ENCODE results near the gene SMPD1. TPM values are rescaled to one million over a fixed set of nuclear protein-coding genes. Genes with fewer than 3 reads are reported as not detected.

Gene SMPD1
- total RNA-seq, 2 donors from 2014 or later = 35.4 to 51.6 TPM

- DNase-seq (ENCODE audit: low spot score) = no peak
- intact Hi-C loops (cut with DNase I) = no loop called here
These were observed 50.7 kb downstream of the SMPD1 start, which contains the start of gene HPX for GRCh38 chr11:6440906-6441358. Gene HPX (minus strand): TSS chr11:6440987. CDS start chr11:6440963, 24 bp downstream.

- intact Hi-C loops (cut with DNase I) = loop anchor here in 1 of 2 donors (2.0 kb wide), 1 partner anchor 64 kb away; no protein-coding TSS in a partner anchor
- DNase-seq (ENCODE audit: low spot score) = no peak
These were observed 52.2 kb downstream of the SMPD1 start for GRCh38 chr11:6442441-6442840.

DNA sequence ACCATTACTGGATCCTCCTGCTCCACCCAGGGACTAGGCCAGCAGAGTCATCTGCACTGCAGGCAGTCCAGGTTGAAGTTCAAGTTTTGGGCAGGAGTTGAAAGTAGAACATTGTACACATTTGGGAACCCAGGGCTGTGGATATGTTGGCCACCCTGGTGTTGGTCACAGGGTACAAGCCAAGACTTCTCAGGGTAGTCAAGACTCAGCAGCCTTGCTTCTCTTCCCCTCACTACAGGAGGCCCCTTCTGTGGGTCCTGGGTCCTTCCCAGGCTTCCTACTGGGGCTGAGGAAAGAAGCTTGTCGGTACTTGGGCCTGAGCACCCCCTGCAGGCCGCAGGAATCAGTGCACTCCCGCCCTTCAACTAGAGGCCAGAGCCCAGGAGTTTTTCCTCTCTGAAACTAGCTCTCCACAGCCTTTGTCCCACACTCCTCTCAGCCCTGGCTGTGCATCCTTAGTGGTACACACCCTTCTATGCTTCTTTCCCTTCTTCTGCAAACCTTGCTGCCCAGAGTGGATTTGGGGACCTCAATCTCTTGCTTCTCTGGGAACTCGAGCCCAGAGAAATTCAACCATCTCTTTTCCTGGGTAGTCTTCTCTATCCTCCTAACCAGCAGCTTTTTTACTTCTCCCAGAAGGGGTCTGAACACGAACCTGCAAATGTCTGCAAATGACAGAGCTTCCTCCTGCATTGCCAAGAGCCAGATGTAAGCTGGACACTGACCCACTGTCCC, 53.2 kb downstream of the SMPD1 start:
- DNase-seq (ENCODE audit: low spot score) = no peak
- intact Hi-C loops (cut with DNase I) = loop anchor here in 1 of 2 donors (2.0 kb wide), 1 partner anchor 65 kb away; no protein-coding TSS in a partner anchor

Other genes starting within 250 kb of the SMPD1 start
- gene OR52B2, start 220.1 kb upstream of the SMPD1 start, total RNA-seq = not detected
- gene OR52W1, start 191.2 kb upstream of the SMPD1 start, total RNA-seq = not detected
- gene C11orf42, start 184.9 kb upstream of the SMPD1 start, total RNA-seq = not detected
- 10 to 100 TPM; 20.5 to 20.6 TPM for gene FHIP1B, start 155.8 kb upstream of the SMPD1 start, total RNA-seq
- not detected for gene CNGA4, start 151.4 kb upstream of the SMPD1 start, total RNA-seq
- not detected for gene CCKBR, start 130.6 kb upstream of the SMPD1 start, total RNA-seq
- gene CAVIN3, start 70.0 kb upstream of the SMPD1 start, total RNA-seq = 100 to 1,000 TPM; 156 to 166 TPM
- gene APBB1, start 28.6 kb downstream of the SMPD1 start, total RNA-seq = 10 to 100 TPM; 43.6 to 65.3 TPM
- 1 to 10 TPM; 1.2 to 1.7 TPM for gene HPX, start 50.5 kb downstream of the SMPD1 start, total RNA-seq
- 10 to 100 TPM; 22.0 to 23.2 TPM for gene TRIM3, start 83.5 kb downstream of the SMPD1 start, total RNA-seq
- gene ARFIP2, start 90.9 kb downstream of the SMPD1 start, total RNA-seq = 10 to 100 TPM; 27.4 to 29.2 TPM
- gene TIMM10B, start 91.0 kb downstream of the SMPD1 start, total RNA-seq = 10 to 100 TPM; 33.6 to 34.9 TPM
- gene DNHD1, start 106.8 kb downstream of the SMPD1 start, total RNA-seq = 10 to 100 TPM in 1 of 2 donors, 1 to 10 TPM in 1; 9.3 to 10.3 TPM
- 10 to 100 TPM; 16.6 to 17.6 TPM for gene RRP8, start 213.1 kb downstream of the SMPD1 start, total RNA-seq
- gene ILK, start 213.3 kb downstream of the SMPD1 start, total RNA-seq = 100 to 1,000 TPM; 340 to 384 TPM
- 100 to 1,000 TPM in 1 of 2 donors, 10 to 100 TPM in 1; 85.9 to 107 TPM for gene TAF10, start 221.7 kb downstream of the SMPD1 start, total RNA-seq
- gene TPP1, start 228.9 kb downstream of the SMPD1 start, total RNA-seq = 100 to 1,000 TPM in 1 of 2 donors, 10 to 100 TPM in 1; 80.9 to 137 TPM